OCI-LY7 (cell line): ENCODE measurements around the gene RREB1.

Experiments used
- CTCF ChIP-seq: fragments of 200-600 bp; sonication (generic); conservative IDR thresholded peaks from 2 replicates; pipeline ENCODE4 v1.5.1; 2014; ENCODE audit warnings: mild to moderate bottlenecking, antibody characterized with exemption, low read length, moderate library complexity, mixed read lengths
- EZH2phosphoT487 ChIP-seq: fragments of 200-600 bp; sonication (generic); IDR thresholded peaks from 2 replicates; pipeline ENCODE4 v1.6.1; 2018; ENCODE audit warnings: low read depth, borderline replicate concordance, mild to moderate bottlenecking, mixed run types, antibody characterized with exemption, low read length, moderate library complexity, mixed read lengths

- TF ChIP-seq CTCF (no peak), EZH2phosphoT487 (no peak)
Observed at GRCh38 chr6:7267071-7267465, 159.3 kb downstream of the RREB1 start.
